Activated naive CD8-positive, alpha-beta T cell treated with anti-CD3 and anti-CD28 coated beads for 36 hours (primary cell): Measurements from ENCODE around the gene AHSA1. TPM values are rescaled to one million over a fixed set of nuclear protein-coding genes. Genes with fewer than 3 reads are reported as not detected.

Experiments used
- DNase-seq: peaks from one replicate; pipeline ENCODE4 v3.0.0; 2021
- H3K27ac Mint-ChIP-seq: one replicate; pipeline ENCODE4 v1.8.0; 2022; ENCODE audit warnings: mild to moderate bottlenecking, moderate library complexity, mixed read lengths
- H3K27me3 Mint-ChIP-seq: one replicate; pipeline ENCODE4 v1.8.0; 2022; ENCODE audit warnings: mild to moderate bottlenecking, mixed read lengths
- H3K36me3 Mint-ChIP-seq: one replicate; pipeline ENCODE4 v1.8.0; 2021; ENCODE audit warnings: mild to moderate bottlenecking, mixed read lengths
- H3K4me1 Mint-ChIP-seq: one replicate; pipeline ENCODE4 v1.8.0; 2021; ENCODE audit warnings: mixed read lengths
- H3K4me3 Mint-ChIP-seq: one replicate; pipeline ENCODE4 v1.8.0; 2022; ENCODE audit warnings: mild to moderate bottlenecking, moderate library complexity, mixed read lengths
- H3K9me3 Mint-ChIP-seq: one replicate; pipeline ENCODE4 v1.8.0; 2022; ENCODE audit warnings: mixed read lengths
- total RNA-seq, 2 experiments: library from RNA; stranded (reverse); gene quantifications; one replicate each; pipeline ENCODE4 v1.2.3, GENCODE V29; 2021

Gene AHSA1
- total RNA-seq, 2 experiments from 2014 or later: 381 to 390 TPM

GRCh38 chr14:77458249-77458950 lies 507 bp downstream of the AHSA1 start:
- H3K9me3 Mint-ChIP-seq: no peaks in the 10 kb centered on the region
- peaks cover 29% of the 10 kb centered on the region for H3K4me1 Mint-ChIP-seq
- peak overlapping the region; percentile 100 for H3K27ac Mint-ChIP-seq
- peak overlapping the region; percentile 100 for H3K4me3 Mint-ChIP-seq
- DNase-seq: peak; percentile 46
- peaks cover 41% of the 10 kb centered on the region for H3K36me3 Mint-ChIP-seq
- H3K27me3 Mint-ChIP-seq: no peaks in the 10 kb centered on the region

- no peaks in the 10 kb centered on the region for H3K9me3 Mint-ChIP-seq
- H3K4me3 Mint-ChIP-seq: peak overlapping the region; percentile 100
- H3K36me3 Mint-ChIP-seq: peaks cover 48% of the 10 kb centered on the region
- peak overlapping the region; percentile 100 for H3K27ac Mint-ChIP-seq
- peaks cover 29% of the 10 kb centered on the region for H3K4me1 Mint-ChIP-seq
- peak; percentile 64 for DNase-seq
- no peaks in the 10 kb centered on the region for H3K27me3 Mint-ChIP-seq
These were observed 1.3 kb downstream of the AHSA1 start for GRCh38 chr14:77459072-77459723.

- Mint-ChIP-seq H3K27ac (no peak overlapping the region), H3K36me3 (peaks cover 17% of the 10 kb centered on the region), H3K4me3 (no peak overlapping the region), H3K4me1 (no peaks in the 10 kb centered on the region), H3K27me3 (no peaks in the 10 kb centered on the region), H3K9me3 (no peaks in the 10 kb centered on the region)
- no peak for DNase-seq
These were observed 9.9 kb downstream of the AHSA1 start for GRCh38 chr14:77467801-77468200.

DNA sequence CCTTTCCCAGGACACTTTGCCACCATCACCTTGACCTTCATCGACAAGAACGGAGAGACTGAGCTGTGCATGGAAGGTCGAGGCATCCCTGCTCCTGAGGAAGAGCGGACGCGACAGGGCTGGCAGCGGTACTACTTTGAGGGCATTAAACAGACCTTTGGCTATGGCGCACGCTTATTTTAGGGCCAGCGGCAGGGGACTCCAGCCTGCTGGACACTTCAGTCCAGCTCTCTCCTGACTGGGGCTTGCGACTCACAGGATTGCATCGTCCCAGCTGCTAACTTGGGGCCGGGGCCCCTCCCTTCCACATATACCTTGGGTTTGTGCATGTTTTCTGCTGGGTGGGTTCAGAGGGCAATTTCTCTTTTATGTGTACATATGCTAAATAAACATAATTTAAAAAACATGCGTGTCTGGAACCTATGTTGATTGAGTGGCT lies 11.2 kb downstream of the AHSA1 start:
- no peaks in the 10 kb centered on the region for H3K27me3 Mint-ChIP-seq
- H3K4me3 Mint-ChIP-seq: no peak overlapping the region
- no peak for DNase-seq
- no peak overlapping the region for H3K27ac Mint-ChIP-seq
- no peaks in the 10 kb centered on the region for H3K9me3 Mint-ChIP-seq
- no peaks in the 10 kb centered on the region for H3K4me1 Mint-ChIP-seq
- peaks cover 10% of the 10 kb centered on the region for H3K36me3 Mint-ChIP-seq

- Mint-ChIP-seq H3K4me1 (no peaks in the 10 kb centered on the region), H3K4me3 (no peak overlapping the region), H3K27ac (no peak overlapping the region), H3K36me3 (peaks cover 8% of the 10 kb centered on the region), H3K9me3 (no peaks in the 10 kb centered on the region), H3K27me3 (no peaks in the 10 kb centered on the region)
- DNase-seq: no peak
These were observed 11.6 kb downstream of the AHSA1 start for GRCh38 chr14:77469539-77469938.

DNA sequence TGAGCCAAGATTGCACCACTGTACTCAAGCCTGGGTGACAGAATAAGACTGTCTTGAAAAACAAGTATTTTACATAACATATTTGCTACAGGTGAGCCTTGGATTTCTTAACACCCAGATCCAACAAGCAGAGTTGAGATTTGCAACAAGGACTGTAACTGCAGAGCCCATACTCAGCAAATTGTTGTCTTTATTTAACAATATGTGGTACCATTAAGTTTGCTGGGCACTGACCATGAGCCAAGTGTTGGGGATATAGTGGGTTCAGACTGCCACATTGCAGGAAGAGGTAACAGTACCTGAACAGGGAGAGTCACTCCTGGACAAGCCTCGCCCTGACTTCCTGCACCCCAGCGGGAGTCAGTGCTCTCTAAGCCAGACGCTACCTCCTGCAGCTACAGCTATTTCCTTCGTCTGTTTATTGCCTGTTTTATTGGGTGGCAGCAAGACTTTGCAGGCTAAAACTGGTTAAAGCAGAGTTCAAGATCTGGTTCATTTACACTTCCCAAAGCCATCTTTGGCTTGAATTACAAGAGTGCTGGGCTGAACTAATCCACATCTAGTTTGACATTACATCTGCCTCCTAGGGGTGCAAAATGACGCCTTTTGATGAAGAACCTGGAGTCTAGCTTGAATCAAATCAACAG lies 12.5 kb downstream of the AHSA1 start:
- no peak overlapping the region for H3K4me3 Mint-ChIP-seq
- H3K36me3 Mint-ChIP-seq: peaks cover 7% of the 10 kb centered on the region
- H3K9me3 Mint-ChIP-seq: no peaks in the 10 kb centered on the region
- H3K27me3 Mint-ChIP-seq: no peaks in the 10 kb centered on the region
- H3K27ac Mint-ChIP-seq: no peak overlapping the region
- DNase-seq: no peak
- H3K4me1 Mint-ChIP-seq: no peaks in the 10 kb centered on the region

DNA sequence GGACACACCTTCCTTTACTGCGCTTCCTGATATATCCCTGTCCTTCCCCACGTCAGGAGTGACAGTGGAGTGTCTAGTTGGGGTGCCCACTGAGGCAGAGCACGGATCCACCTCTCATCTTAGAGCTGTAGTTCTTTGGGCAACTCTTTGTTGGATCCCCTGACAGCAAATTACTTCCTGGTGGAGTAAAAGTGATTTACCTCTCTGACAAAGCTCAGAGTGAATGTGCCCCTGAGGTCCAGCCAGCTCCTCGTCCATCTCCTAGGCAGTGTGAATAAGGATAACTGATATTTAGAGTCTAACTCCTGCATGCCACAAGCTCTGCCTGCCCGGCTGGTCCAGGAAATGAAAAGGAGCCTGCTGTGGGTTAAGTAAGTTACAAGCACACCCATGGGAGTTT lies 16.0 kb downstream of the AHSA1 start:
- H3K9me3 Mint-ChIP-seq: no peaks in the 10 kb centered on the region
- H3K27me3 Mint-ChIP-seq: no peaks in the 10 kb centered on the region
- no peak for DNase-seq
- no peaks in the 10 kb centered on the region for H3K4me1 Mint-ChIP-seq
- no peak overlapping the region for H3K27ac Mint-ChIP-seq
- H3K4me3 Mint-ChIP-seq: no peak overlapping the region
- peaks cover 3% of the 10 kb centered on the region for H3K36me3 Mint-ChIP-seq

DNA sequence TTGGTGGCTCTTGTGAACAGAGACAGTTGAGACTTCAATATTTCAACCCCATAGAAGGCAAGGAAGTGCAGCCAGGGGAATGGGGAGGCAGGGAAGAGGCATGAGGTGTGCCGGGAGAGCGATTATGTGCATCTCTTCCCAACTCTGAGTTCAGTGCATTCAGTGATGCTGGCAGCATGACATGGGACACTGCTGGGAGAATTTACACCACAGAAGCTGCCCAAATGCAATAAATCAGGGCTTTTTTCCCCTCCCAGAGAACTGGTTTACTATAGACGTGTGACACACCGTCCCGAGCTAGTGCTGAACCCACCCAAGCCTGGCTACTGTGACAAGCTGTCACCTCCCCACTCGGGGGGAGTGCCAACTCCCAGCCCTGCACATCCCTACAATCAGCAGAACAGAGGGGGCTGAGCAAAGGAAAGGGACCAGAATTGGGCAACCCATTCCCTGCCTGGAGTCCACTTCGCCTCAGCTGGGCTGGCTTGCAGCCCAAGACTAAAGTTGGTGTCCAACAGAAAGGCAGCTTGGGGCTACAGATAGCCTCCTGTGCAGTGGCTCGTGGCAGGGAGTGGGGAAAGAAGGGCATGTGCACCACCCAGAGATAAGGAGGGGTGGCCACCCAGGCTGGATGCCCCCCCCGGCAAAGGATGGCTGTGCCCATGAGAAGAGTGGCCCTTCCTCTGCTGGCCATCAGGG lies 16.7 kb downstream of the AHSA1 start:
- Mint-ChIP-seq H3K36me3 (peaks cover 2% of the 10 kb centered on the region), H3K27me3 (no peaks in the 10 kb centered on the region), H3K4me3 (no peak overlapping the region), H3K9me3 (no peaks in the 10 kb centered on the region), H3K4me1 (no peaks in the 10 kb centered on the region), H3K27ac (no peak overlapping the region)
- no peak for DNase-seq

DNA sequence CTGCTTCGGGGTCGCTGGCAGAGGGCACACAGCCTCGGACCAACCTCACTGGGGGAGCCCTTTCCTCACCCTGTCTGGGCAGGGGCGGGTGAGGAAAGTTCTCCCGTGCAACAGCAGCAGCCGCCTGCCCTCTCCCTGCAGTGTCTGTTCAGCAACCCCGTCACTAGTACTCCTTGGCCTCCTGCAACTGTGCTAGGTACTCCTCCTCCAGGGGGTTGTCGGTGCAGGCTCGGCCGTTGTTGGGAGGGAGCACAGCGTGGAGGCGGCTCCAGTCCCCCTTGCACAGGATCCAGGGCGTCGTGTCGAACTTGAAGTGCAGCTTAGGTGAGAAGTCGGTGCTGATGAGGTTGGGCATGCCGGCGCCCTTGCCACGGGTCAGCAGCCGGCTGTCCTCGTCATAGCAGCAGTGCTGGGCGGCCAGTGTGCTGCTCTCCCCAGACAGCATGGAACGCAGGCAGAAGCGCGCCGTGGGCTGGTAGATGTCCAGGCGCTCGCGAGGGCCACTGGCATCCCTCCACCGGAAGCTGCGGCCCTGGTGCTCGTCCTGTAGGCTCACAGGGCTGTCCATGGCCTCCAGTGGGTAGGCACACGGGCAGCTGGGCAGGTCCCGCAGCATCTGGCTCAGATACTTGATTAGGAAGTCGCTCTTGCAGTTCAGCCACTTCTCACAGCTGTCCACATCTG lies 17.7 kb downstream of the AHSA1 start:
- DNase-seq: no peak
- Mint-ChIP-seq H3K4me3 (no peak overlapping the region), H3K36me3 (no peaks in the 10 kb centered on the region), H3K27ac (no peak overlapping the region), H3K27me3 (no peaks in the 10 kb centered on the region), H3K9me3 (no peaks in the 10 kb centered on the region), H3K4me1 (no peaks in the 10 kb centered on the region)

DNA sequence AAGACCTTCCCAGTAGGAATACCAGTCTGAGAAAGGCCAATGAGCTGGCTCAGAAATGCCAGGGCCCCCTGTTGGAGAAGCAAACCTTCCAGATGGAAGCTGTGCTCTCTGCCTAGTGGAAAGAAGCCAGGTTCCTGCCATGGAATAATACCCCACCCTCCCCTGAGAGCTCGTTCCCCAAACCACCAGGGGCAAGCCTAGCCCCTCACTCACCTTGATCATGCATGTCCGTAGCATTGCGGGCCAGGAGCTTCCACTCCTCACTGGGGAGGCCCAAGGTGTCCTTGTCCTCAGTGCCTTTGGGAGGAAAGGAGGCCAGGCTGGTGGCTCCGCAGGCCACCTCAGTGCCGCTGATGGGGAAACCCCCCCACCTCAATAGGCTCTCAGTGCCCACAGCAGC lies 20.1 kb downstream of the AHSA1 start:
- Mint-ChIP-seq H3K9me3 (no peaks in the 10 kb centered on the region), H3K27ac (no peak overlapping the region), H3K4me3 (no peak overlapping the region), H3K27me3 (no peaks in the 10 kb centered on the region), H3K4me1 (no peaks in the 10 kb centered on the region), H3K36me3 (no peaks in the 10 kb centered on the region)
- no peak for DNase-seq

GRCh38 chr14:77478796-77479195 lies 20.9 kb downstream of the AHSA1 start:
- Mint-ChIP-seq H3K36me3 (no peaks in the 10 kb centered on the region), H3K4me3 (no peak overlapping the region), H3K27me3 (no peaks in the 10 kb centered on the region), H3K4me1 (no peaks in the 10 kb centered on the region), H3K9me3 (no peaks in the 10 kb centered on the region), H3K27ac (no peak overlapping the region)
- no peak for DNase-seq

DNA sequence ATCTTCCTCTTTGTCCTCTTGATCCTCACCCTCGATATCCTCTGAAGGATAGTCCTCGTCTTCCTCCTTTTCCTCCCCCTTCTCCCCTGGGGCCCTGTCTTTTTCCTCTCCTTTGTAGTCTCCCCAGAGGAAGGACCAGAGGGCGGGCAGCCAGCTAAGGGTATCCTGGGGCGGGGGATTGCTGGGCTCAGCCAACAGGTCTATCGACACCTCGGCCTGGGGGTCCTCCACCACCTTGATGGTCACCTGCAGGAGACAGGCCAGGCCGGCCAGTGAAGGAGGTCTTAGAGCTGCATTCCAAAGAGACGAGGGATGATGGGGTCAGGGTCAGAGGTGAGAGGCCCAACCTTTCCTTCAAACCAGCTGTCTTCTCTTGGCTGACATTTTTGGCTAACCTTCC lies 24.5 kb downstream of the AHSA1 start:
- Mint-ChIP-seq H3K4me1 (no peaks in the 10 kb centered on the region), H3K9me3 (no peaks in the 10 kb centered on the region), H3K27me3 (no peaks in the 10 kb centered on the region), H3K4me3 (no peak overlapping the region), H3K27ac (no peak overlapping the region), H3K36me3 (no peaks in the 10 kb centered on the region)
- DNase-seq: no peak

- H3K36me3 Mint-ChIP-seq: no peaks in the 10 kb centered on the region
- no peaks in the 10 kb centered on the region for H3K4me1 Mint-ChIP-seq
- no peak overlapping the region for H3K4me3 Mint-ChIP-seq
- DNase-seq: no peak
- H3K27ac Mint-ChIP-seq: no peak overlapping the region
- no peaks in the 10 kb centered on the region for H3K27me3 Mint-ChIP-seq
- H3K9me3 Mint-ChIP-seq: no peaks in the 10 kb centered on the region
These were observed 27.4 kb downstream of the AHSA1 start for GRCh38 chr14:77485256-77485655.

DNA sequence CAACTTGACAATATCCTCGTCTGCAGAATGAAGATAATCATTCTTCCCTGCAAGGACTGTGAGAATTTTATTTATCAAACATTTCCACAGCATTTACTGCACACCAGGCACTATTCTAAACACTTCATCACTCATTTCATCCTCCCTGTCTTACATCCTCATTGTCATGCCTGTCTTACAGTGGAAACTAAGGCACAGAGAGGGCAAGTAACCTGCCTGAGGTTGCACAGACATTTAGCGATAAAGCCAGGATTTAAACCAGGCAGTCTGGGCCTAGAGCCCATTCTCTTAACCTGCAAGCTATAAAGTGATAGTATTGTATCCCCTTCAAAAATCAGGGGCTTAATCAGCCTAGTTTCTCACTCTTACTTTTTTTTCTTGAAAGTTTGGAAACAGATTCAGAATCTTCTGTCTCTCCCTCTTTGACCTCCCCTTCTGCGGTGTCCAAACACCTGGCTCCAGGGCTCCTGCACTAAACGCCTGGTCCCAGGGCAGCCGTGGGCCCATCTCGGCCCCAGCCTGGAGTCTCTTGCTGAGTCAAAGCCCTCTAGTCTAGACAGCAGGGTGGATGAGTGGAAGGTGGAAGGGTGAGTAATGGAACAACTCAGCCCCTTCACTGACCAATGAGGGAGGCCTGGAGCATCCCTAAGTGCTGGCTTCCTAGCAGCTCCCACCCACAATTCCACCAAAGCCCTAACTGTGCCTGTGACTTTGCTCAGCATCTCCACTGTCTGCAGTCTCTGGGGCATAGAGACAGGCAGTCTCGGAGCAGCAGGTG lies 28.2 kb downstream of the AHSA1 start:
- H3K9me3 Mint-ChIP-seq: no peaks in the 10 kb centered on the region
- no peaks in the 10 kb centered on the region for H3K27me3 Mint-ChIP-seq
- no peak overlapping the region for H3K4me3 Mint-ChIP-seq
- no peaks in the 10 kb centered on the region for H3K36me3 Mint-ChIP-seq
- H3K4me1 Mint-ChIP-seq: no peaks in the 10 kb centered on the region
- no peak overlapping the region for H3K27ac Mint-ChIP-seq
- DNase-seq: no peak
